ENCODE data around the gene RAB38.

The RAB38 gene

GRCh38 chr11:88104408-88104807, 70.8 kb downstream of the RAB38 start:
- ChIA-PET POLR2A (ENCODE audit: low non-redundant PET) (no interaction called here), CTCF (interaction anchor here (0.6 kb wide), 2 partner anchors 13 to 706 kb away, joined by 3 read pairs; no protein-coding TSS in a partner anchor)
- TF ChIP-seq CTCF (conservative IDR thresholded peaks at IDR 0.05; ENCODE audit: low read depth) = no peak
- DNase-seq (ENCODE audit: low spot score) = no peak
- no peak overlapping the region for H3K27ac ChIP-seq

- H3K27ac ChIP-seq = peak overlapping the region; percentile 69
- ChIA-PET POLR2A (ENCODE audit: low non-redundant PET) (no interaction called here), CTCF (interaction anchor here (0.6 kb wide), 1 partner anchor 705 kb away, joined by 3 read pairs; no protein-coding TSS in a partner anchor)
- no peak; the same call in 1 of the 2 replicates for TF ChIP-seq CTCF (conservative IDR thresholded peaks at IDR 0.05; ENCODE audit: low read depth)
- DNase-seq (ENCODE audit: low spot score) = no peak
Measured at GRCh38 chr11:88103337-88104206, 71.7 kb downstream of the RAB38 start.

- POLR2A ChIA-PET (ENCODE audit: low non-redundant PET) = no interaction called here
- CTCF ChIA-PET = no interaction called here
- no peak overlapping the region for H3K27ac ChIP-seq
- DNase-seq (ENCODE audit: low spot score) = no peak
- TF ChIP-seq CTCF (conservative IDR thresholded peaks at IDR 0.05; ENCODE audit: low read depth) = no peak
Measured at GRCh38 chr11:88102598-88102934, 72.7 kb downstream of the RAB38 start.

GRCh38 chr11:88101881-88102597, 73.2 kb downstream of the RAB38 start:
- no peak for TF ChIP-seq CTCF (conservative IDR thresholded peaks at IDR 0.05; ENCODE audit: low read depth)
- POLR2A ChIA-PET (ENCODE audit: low non-redundant PET) = no interaction called here
- no peak for DNase-seq (ENCODE audit: low spot score)
- CTCF ChIA-PET = interaction anchor here (0.6 kb wide), 2 partner anchors 128 to 750 kb away, joined by 3 to 7 read pairs; no protein-coding TSS in a partner anchor
- H3K27ac ChIP-seq = no peak overlapping the region

GRCh38 chr11:88100151-88100550, 75.1 kb downstream of the RAB38 start:
- no peak for DNase-seq (ENCODE audit: low spot score)
- ChIA-PET POLR2A (ENCODE audit: low non-redundant PET) (no interaction called here), CTCF (no interaction called here)
- H3K27ac ChIP-seq = no peak overlapping the region
- TF ChIP-seq CTCF (conservative IDR thresholded peaks at IDR 0.05; ENCODE audit: low read depth) = no peak

GRCh38 chr11:88098289-88098688, 77.0 kb downstream of the RAB38 start:
- ChIA-PET CTCF (interaction anchor here (0.6 kb wide), 1 partner anchor 11 kb away, joined by 3 read pairs; no protein-coding TSS in a partner anchor), POLR2A (ENCODE audit: low non-redundant PET) (no interaction called here)
- no peak overlapping the region for H3K27ac ChIP-seq
- DNase-seq (ENCODE audit: low spot score) = no peak
- no peak for TF ChIP-seq CTCF (conservative IDR thresholded peaks at IDR 0.05; ENCODE audit: low read depth)

Measured in RWPE1 (cell line).